Measurements from ENCODE around the gene PRSS16. TPM values are rescaled to one million over a fixed set of nuclear protein-coding genes. Genes with fewer than 3 reads are reported as not detected.
A peak's percentile ranks its signal among the peaks of the same experiment; 100 is the strongest.

The PRSS16 gene
- total RNA-seq, 1 donor from 2014 or later, result not detected

DNA sequence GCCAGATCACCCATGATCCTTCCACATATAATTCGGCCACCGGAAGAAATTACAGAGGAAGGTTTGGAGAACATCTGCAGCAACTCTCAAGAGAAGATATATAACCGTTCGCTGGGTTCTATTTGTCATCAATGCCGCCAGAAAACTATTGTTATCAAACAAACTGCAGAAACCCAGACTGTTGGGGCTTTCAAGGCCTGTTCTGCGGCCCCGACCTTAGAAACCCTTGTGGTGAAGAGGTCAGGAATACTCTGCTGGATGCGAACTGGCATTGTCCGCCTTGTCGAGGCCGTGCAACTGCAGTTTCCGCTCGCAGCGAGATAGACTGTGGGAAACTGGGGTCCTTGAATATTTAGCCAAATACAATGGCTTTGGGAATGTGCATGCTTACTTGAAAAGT, 21.3 kb downstream of the PRSS16 start:
- Mint-ChIP-seq H3K9me3 (ENCODE audit: unreplicated experiment) (no peaks in the 10 kb centered on the region), H3K27ac (ENCODE audit: unreplicated experiment) (no peak overlapping the region), H3K4me3 (ENCODE audit: unreplicated experiment) (no peak overlapping the region), H3K36me3 (ENCODE audit: unreplicated experiment) (no peaks in the 10 kb centered on the region), H3K27me3 (ENCODE audit: unreplicated experiment) (peaks cover 43% of the 10 kb centered on the region), H3K4me1 (ENCODE audit: unreplicated experiment) (no peaks in the 10 kb centered on the region)
- TF ChIP-seq, protein P1, sequence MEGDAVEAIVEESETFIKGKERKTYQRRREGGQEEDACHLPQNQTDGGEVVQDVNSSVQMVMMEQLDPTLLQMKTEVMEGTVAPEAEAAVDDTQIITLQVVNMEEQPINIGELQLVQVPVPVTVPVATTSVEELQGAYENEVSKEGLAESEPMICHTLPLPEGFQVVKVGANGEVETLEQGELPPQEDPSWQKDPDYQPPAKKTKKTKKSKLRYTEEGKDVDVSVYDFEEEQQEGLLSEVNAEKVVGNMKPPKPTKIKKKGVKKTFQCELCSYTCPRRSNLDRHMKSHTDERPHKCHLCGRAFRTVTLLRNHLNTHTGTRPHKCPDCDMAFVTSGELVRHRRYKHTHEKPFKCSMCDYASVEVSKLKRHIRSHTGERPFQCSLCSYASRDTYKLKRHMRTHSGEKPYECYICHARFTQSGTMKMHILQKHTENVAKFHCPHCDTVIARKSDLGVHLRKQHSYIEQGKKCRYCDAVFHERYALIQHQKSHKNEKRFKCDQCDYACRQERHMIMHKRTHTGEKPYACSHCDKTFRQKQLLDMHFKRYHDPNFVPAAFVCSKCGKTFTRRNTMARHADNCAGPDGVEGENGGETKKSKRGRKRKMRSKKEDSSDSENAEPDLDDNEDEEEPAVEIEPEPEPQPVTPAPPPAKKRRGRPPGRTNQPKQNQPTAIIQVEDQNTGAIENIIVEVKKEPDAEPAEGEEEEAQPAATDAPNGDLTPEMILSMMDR (IDR thresholded peaks at IDR 0.05), result no peak
- no peak for DNase-seq (ENCODE audit: extremely low spot score, unreplicated experiment)

DNA sequence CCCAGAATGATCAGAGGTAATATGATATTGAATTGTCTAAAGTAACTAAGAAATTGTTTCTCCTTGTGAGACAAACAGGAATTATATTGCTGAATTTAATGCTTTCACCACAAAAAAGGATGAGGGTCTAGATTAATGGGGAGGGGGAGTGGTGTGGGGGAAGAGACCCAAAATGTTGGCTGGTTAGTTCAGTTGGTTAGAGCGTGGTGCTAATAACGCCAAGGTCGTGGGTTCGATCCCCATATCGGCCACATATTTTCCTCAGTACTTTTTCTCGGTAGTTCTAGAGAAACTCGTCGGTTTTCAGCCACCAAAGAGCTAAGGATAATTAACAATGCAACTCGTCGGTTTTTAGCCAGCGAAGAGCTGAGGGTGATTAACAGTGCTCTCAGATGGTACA, 26.3 kb downstream of the PRSS16 start:
- Mint-ChIP-seq H3K4me1 (ENCODE audit: unreplicated experiment) (no peaks in the 10 kb centered on the region), H3K9me3 (ENCODE audit: unreplicated experiment) (no peaks in the 10 kb centered on the region), H3K27ac (ENCODE audit: unreplicated experiment) (no peak overlapping the region), H3K27me3 (ENCODE audit: unreplicated experiment) (peaks cover 56% of the 10 kb centered on the region), H3K4me3 (ENCODE audit: unreplicated experiment) (no peak overlapping the region), H3K36me3 (ENCODE audit: unreplicated experiment) (no peaks in the 10 kb centered on the region)
- no peak for DNase-seq (ENCODE audit: extremely low spot score, unreplicated experiment)
- TF ChIP-seq, protein P1 (IDR thresholded peaks at IDR 0.05), result no peak

DNA sequence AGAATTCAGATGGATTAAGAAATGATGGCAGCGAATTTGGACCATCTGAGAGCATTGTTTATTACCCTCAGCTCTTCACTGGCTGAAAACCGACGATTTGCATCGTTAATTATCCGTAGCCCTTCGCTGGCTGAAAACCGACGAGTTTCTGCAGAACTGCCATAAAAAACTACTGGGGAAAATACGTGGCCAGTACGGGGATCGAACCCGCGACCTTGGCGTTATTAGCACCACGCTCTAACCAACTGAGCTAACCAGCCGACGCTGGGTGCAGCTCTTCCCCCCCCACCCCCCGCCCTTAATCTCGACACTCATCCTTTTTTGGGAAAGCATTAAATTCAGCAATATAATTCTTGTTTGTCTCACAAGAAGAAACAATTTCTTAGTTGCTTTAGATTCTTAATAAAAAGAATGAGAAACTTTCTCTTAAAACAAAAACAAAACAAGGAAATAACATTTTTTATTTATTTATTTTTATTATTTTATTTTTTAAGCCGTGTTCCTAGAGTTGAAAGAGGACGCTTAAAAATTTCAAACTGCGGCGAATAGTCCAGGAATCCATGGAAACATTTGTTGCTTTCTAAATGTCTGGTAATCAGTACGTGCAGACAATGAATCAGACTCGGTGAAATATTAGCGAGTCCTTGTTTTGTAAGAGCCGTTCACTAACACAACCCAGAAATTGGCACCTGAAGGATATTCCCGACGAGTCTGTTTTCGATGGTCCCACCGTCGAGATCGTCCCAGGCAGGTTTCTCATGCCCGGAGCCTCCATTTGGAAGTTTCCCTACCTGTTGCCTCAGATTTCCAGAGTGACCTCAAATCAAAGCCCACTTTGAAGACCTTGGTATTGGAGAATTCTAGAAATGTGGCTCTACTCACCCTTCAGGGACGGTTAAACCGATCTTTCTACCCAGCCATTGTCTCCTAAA, 27.8 kb downstream of the PRSS16 start:
- H3K27me3 Mint-ChIP-seq (ENCODE audit: unreplicated experiment), result peaks cover 57% of the 10 kb centered on the region
- H3K36me3 Mint-ChIP-seq (ENCODE audit: unreplicated experiment), result no peaks in the 10 kb centered on the region
- peaks cover 9% of the 10 kb centered on the region for H3K4me1 Mint-ChIP-seq (ENCODE audit: unreplicated experiment)
- no peak overlapping the region for H3K27ac Mint-ChIP-seq (ENCODE audit: unreplicated experiment)
- DNase-seq (ENCODE audit: extremely low spot score, unreplicated experiment), result no peak
- H3K4me3 Mint-ChIP-seq (ENCODE audit: unreplicated experiment), result no peak overlapping the region
- H3K9me3 Mint-ChIP-seq (ENCODE audit: unreplicated experiment), result no peaks in the 10 kb centered on the region
- TF ChIP-seq, protein P1 (IDR thresholded peaks at IDR 0.05), result no peak

DNA sequence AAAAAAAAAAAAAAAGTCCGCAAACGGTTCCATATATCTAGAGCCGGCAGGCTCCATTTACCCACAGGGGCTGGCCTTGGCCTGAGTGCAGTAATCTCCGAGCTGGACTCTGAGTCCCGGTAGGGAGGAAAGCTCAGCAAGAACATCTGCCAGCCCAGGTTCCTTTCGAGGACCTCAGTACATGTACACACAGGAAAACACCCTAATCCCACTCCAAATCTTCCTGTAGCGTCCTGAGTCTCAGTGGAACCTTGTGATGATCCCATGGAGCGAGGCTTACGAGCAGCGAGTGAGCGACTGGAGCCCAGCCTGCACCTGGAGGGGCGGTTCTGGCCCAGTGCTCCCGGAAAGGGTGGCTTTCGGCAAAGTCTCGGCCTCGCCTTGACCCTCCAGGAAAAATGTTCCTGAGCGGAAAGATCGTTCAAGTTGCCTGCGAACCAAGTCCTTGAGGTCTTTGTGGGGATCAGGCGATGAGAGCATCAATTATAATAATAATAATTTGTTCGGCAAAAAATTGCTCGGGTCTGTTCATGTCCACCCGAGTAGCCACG, 32.1 kb downstream of the PRSS16 start:
- Mint-ChIP-seq H3K9me3 (ENCODE audit: unreplicated experiment) (peaks cover 5% of the 10 kb centered on the region), H3K36me3 (ENCODE audit: unreplicated experiment) (no peaks in the 10 kb centered on the region), H3K4me1 (ENCODE audit: unreplicated experiment) (peaks cover 15% of the 10 kb centered on the region), H3K27me3 (ENCODE audit: unreplicated experiment) (peaks cover 49% of the 10 kb centered on the region), H3K27ac (ENCODE audit: unreplicated experiment) (peak overlapping the region; percentile 32), H3K4me3 (ENCODE audit: unreplicated experiment) (peak overlapping the region; percentile 79)
- TF ChIP-seq, protein P1 (IDR thresholded peaks at IDR 0.05), result no peak
- DNase-seq (ENCODE audit: extremely low spot score, unreplicated experiment), result no peak

DNA sequence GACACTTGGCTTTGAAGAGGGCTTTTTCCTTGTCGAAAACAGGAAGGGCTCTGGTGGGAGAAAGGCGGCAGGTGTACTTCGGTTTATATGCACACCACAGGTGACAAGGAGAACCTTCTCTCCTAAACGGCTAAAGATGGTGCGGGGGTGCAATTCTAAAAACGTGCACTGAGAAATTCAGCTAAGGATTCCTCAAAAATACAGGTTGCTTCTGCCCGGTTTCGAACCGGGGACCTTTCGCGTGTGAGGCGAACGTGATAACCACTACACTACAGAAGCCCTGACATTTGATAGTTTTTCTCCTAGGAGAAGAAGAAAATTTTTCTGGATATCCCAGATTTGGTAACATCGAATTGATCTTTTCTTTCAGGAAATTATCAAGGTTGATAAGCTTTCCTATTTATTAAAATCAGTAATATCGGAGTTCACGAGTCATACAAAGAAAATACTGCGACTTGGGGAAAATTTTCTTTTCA, 32.6 kb downstream of the PRSS16 start:
- TF ChIP-seq, protein P1 (IDR thresholded peaks at IDR 0.05), result no peak
- Mint-ChIP-seq H3K9me3 (ENCODE audit: unreplicated experiment) (peaks cover 5% of the 10 kb centered on the region), H3K27ac (ENCODE audit: unreplicated experiment) (peak overlapping the region; percentile 32), H3K4me1 (ENCODE audit: unreplicated experiment) (peaks cover 15% of the 10 kb centered on the region), H3K27me3 (ENCODE audit: unreplicated experiment) (peaks cover 49% of the 10 kb centered on the region), H3K36me3 (ENCODE audit: unreplicated experiment) (no peaks in the 10 kb centered on the region), H3K4me3 (ENCODE audit: unreplicated experiment) (peak overlapping the region; percentile 79)
- no peak for DNase-seq (ENCODE audit: extremely low spot score, unreplicated experiment)

Data from osteocyte (in vitro differentiated cells).